SK-N-SH treated with all-trans-retinoic acid at 6 μM for 48 hours (cell line): ENCODE results near the gene WDR17.

Experiments used
- BACH2 ChIP-seq: fragments of 250-450 bp; sonication (Bioruptor Pico); IDR thresholded peaks from 2 replicates; pipeline ENCODE4 v1.9.0; 2021; ENCODE audit warnings: mild to moderate bottlenecking, borderline replicate concordance
- PATZ1 ChIP-seq: fragments of 250-450 bp; sonication (Bioruptor Pico); IDR thresholded peaks from 2 replicates; pipeline ENCODE4 v1.8.0; 2020; ENCODE audit warnings: mild to moderate bottlenecking, moderate library complexity, borderline replicate concordance
- TCF4 ChIP-seq: fragments of 250-450 bp; sonication (Bioruptor Pico); IDR thresholded peaks from 2 replicates; pipeline ENCODE4 v1.8.0; 2021; ENCODE audit warnings: mild to moderate bottlenecking, moderate library complexity, borderline replicate concordance
- ZNF70 ChIP-seq: fragments of 450-650 bp; formaldehyde crosslinking; IDR thresholded peaks from 2 replicates; pipeline ENCODE4 v1.5.0; 2020; ENCODE audit warnings: mild to moderate bottlenecking, moderate library complexity

DNA sequence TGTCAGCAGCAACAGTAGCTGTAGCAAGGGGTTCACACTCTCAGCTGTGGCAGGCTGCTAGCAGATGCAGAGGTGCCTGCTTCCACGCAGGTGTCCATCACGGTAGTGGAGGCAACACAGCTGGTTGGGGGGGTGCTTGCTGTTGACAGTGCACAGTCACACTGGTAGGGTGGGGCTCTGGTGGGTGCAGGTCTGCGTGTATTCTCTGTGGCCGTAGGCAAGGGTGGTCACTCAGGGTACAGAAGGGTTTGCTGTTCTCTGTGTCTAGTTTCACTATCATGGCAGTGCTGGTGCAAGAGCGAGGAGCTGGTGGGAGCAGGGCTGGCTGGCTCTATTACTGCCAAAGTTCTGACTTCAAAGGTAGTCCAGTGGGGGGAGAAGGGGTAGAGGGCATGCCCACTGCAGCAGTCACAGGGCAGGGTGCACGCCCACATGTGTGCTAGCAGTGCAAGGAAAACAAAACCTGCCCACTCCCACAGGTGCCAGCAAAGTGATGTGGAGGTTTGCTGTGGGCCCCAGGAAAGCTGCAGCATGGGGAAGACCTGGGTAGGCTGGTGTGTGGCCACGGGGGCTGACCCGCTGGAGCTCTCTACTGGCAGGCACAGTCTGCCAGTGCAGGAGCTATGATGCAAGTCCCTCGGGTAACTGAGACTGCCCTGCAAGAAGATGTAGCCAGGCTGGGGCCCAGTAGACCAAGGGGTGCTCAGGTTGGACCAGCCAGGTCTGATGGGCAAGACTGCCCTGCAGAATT, 21.6 kb upstream of the WDR17 start:
- TF ChIP-seq PATZ1 (CRISPR knock-in tag) (no peak), TCF4 (CRISPR knock-in tag) (no peak), BACH2 (CRISPR knock-in tag) (no peak), ZNF70 (CRISPR knock-in tag) (no peak)
